ENCODE measurements around the gene OS9.

OS9 gene

DNA sequence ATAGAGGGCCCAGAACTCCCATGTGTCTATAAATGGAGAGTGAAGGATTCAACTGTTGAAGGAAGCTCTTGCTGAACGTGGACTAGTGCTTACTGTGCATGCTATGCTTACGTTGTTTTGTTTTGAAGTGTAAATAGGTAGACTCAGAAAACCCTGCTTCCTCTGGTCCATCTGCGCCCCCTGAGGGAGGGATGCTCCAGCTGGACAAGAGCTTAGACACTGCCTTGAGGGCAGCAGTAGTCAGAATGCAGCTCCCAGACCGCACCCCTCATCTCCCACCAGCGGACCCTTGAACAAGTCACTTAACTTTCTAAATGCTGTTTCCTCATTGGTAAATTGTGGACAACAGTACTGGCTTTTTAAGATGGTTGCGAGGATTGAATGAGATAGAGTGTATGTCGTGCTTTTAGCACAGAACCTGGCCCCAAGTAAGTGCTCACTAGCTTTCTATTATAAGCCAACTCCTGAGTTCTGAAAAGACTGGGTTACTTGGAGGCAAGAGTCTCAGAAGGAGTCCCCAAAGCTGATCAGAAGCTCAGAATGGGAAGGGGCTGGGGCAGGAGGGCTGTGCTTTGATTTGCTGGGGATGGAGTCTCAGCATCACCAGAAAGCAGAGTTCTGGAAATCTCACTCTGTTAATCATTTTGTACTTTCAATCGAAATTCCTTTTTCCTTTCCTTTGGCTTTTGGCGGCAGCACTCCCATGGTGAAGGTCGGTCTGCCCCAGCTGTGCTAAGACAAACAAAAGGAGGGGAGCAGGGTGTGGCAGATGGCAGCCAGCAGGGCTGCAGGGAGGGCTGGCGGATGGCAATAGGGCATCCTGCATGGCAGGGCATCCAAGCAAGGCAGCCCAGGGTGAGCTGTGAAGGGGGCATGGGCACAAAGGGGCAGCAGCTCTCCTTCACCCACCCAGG is 29.0 kb downstream of the OS9 start:
- no peak overlapping the region for H3K27ac ChIP-seq
- TF ChIP-seq, protein P1, sequence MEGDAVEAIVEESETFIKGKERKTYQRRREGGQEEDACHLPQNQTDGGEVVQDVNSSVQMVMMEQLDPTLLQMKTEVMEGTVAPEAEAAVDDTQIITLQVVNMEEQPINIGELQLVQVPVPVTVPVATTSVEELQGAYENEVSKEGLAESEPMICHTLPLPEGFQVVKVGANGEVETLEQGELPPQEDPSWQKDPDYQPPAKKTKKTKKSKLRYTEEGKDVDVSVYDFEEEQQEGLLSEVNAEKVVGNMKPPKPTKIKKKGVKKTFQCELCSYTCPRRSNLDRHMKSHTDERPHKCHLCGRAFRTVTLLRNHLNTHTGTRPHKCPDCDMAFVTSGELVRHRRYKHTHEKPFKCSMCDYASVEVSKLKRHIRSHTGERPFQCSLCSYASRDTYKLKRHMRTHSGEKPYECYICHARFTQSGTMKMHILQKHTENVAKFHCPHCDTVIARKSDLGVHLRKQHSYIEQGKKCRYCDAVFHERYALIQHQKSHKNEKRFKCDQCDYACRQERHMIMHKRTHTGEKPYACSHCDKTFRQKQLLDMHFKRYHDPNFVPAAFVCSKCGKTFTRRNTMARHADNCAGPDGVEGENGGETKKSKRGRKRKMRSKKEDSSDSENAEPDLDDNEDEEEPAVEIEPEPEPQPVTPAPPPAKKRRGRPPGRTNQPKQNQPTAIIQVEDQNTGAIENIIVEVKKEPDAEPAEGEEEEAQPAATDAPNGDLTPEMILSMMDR (conservative IDR thresholded peaks at IDR 0.05), result no peak

DNA sequence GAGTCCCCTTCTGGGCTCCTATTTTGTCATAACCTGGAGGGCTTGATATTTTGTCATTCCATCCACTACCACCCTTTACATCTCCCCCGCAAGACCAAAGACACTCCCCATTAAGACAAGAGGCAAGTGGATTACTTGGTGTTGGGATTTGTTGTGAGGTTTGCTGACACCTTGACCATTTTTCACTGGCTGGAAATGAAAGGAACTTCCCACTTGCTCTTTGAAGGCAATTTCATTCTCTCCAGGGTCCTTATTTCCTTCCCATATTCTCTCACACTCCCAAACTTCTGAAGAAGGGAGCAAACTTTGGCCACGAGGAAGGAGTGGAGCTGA is 29.7 kb downstream of the OS9 start:
- H3K27ac ChIP-seq, result no peak overlapping the region
- TF ChIP-seq, protein P1 (conservative IDR thresholded peaks at IDR 0.05), result no peak

DNA sequence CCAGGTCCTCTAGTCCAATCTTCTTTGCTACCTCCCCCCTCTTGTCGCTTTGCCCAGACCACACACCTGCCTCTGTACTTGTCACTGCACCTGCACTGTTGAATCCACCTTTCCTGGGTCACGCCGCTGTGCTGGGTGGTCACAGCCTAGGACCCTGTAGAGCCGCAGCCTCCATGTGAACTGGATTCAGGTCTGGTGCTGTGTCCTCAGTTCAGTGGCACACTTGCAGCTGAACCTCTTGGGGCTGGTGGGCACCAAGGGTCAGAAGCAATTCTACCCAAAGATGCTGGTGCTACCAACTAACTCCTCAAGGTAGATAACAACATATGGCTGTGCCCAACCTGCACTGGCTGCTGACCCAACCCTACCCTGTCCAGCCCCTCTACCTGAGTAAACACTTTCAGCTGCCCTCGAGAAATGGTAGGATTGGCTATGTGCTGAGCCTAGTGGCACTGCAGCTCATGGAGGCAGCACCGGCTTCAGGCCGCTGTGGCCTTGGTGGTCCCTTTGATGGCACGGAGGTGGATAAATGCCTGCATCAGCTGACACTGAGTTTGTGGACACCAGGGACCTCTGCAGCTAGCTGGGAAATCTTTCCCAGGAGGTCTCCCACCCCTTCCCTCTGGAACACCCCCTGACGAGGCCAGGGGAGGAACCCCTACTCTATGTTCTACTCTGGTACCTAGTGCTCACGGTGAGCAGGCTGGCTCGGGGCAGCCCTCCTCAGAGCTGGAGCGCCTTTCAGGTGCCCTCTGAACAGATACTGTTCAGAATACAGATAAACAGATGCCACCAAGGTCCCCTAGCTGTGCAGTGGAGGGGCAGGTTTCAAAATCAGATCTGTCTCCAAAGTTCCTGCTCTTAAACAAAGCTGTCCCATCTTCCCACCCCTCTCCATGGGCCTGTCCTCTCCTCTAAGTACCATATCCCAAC is 30.3 kb downstream of the OS9 start:
- TF ChIP-seq, protein P1 (conservative IDR thresholded peaks at IDR 0.05), result no peak
- H3K27ac ChIP-seq, result no peak overlapping the region

DNA sequence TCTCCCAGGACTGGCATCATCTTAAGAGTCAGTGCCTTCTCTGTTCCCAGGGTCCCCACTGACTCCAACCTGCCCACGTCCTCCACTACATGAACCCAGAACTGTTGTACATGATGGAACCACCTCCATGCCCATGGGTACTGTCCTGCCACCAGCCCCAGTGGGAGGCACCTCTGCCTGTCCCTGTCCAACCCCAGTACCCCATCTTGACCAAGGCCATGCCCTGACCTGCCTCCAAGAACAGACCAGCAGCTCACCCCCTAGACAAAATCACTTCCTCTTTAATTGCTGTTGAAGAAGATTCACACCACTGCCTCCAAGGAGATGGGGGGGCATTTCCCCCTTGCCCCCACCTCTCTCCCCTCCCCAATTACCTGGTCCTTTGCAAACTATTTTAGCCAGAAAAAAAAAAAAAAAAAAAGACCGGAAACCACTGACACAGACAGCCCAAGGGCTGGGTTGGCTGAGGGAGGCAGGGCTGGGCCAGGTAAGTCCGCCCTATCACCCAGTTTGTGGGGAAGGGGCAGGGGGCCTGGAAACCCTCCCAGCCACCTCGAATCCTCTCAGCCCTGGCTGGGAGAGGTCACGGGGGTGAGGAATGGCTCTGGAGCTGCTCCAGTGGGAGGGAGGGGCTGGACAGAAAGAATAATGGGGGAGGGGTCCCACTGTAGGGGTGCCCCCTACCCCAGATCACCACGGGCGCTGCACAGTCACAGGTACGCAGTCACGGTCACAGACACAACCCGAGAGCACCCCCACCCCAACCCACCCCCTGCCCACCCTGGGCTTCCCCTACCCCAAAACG is 31.2 kb downstream of the OS9 start:
- no peak overlapping the region for H3K27ac ChIP-seq
- TF ChIP-seq, protein P1 (conservative IDR thresholded peaks at IDR 0.05), result no peak

DNA sequence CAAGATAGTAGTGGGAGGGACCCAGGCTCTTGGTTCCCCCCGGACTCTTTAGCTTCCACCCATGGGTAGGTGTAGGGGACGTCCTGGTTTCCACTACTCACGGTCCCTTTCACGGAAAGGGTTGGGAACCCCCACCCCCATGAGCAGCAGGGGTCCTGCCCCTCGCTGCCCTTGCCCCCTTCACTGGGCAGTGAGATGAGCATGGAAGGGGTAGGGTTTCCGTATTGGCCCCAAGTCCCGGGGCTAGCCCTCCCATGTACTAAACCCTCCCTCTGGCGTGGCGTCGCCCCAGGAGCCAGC is 31.9 kb downstream of the OS9 start:
- peak overlapping the region; percentile 88 for H3K27ac ChIP-seq
- TF ChIP-seq, protein P1 (conservative IDR thresholded peaks at IDR 0.05), result no peak

DNA sequence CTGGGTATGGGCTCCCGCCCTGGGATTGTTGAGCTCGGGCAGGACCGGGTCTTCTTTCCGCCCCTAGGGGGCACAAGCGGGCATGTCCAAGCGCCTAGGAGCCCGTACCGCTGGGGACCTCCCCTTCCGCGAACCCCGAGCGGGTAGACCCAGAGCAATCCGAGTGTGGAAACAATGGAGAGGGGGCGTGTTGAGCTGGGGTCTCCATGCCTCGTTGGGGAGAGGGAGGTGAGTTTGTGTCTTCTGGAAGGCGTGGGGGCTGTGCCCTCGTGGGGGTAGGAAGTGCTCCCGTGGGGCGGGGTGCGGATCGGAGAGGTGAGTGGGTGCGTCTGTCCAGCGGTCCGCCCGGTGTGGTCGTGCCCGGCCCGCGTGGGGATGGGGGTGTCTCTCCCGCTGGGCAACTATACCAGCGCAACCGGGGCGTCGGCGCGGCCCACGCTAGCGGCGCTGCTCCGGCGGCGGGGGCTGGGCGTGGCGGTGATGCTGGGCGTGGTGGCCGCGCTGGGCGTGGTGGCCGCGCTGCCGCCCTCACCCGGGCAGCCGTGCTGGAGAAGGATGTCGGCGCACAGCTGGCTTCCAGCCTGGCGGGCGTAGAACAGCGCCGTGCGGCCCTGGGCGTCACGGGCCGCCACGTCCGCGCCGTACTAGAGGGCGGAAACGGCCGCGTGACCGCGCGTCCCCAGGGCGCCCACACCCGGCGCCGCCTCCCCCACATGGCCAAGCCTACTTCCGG is 32.4 kb downstream of the OS9 start:
- peak overlapping the region; percentile 88 for H3K27ac ChIP-seq

More for the DNA sequence above, 32.4 kb downstream of the OS9 start:
- TF ChIP-seq, protein P1 (conservative IDR thresholded peaks at IDR 0.05), result peak; percentile 93

All from VCaP (cell line).